K562 (cell line): ENCODE measurements around the gene TENT4A. TPM values are rescaled to one million over a fixed set of nuclear protein-coding genes. Genes with fewer than 3 reads are reported as not detected.

Source experiments
- ATAC-seq: fragments of 200-7000 bp; cut with Tn5 transposase; 3 replicates; pipeline ENCODE4 v1.9.1; 2020; ENCODE audit warnings: moderate library complexity
- BruUV-seq: library from RNA; stranded (reverse); fragments of 400-500 nt; replicated peaks from 2 replicates; lab custom pipeline; 2021; lab: Mats Ljungman, UMichigan
- CTCF ChIA-PET: fragments of 300-600 bp; formaldehyde crosslinking; extraction: SDS; loops from one replicate; lab custom pipeline; 2021; ENCODE audit warnings: low intra/inter-chr PET ratio; lab: Yijun Ruan, JAX
- POLR2A ChIA-PET: fragments of 300-600, 350-650 bp; sonication (Branson Sonifier 250); formaldehyde crosslinking; extraction: SDS; loops from one replicate; lab custom pipeline; 2021; ENCODE audit warnings: antibody characterized with exemption, inconsistent platforms; lab: Yijun Ruan, JAX
- DNase-seq, 4 experiments: peaks; one replicate each; pipeline versions ENCODE4 v3.0.0 to v3.0.0-alpha.2; 2011 to 2018; ENCODE audit warnings: low spot score in 3 of 4, mixed read lengths in 3 of 4; ENCODE audit errors: extremely low read depth in 1 of 4
- FAIRE-seq: peaks from 2 replicates; lab custom pipeline; 2011; peaks lifted over from hg19 to GRCh38; lab: Jason Lieb, UNC
- H2AFZ ChIP-seq: 2 replicates; pipeline ENCODE4 v1.6.0; 2011; ENCODE audit warnings: low read depth, low read length, control low read depth, inconsistent platforms
- H3K27ac ChIP-seq: fragments of 200-600 bp; 3 replicates; pipeline ENCODE4 v1.8.0; 2011; ENCODE audit warnings: low read depth, mild to moderate bottlenecking, control low read depth, inconsistent platforms, low read length, moderate library complexity, mixed read lengths; ENCODE audit errors: extremely low read depth
- H3K27me3 ChIP-seq, 2 experiments: fragments of 300-600 bp in 1 of 2; 2 replicates in 1 of 2; 3 replicates in 1 of 2; pipeline versions ENCODE4 v1.6.0 to v1.8.0; 2011; ENCODE audit warnings: inconsistent platforms in 2 of 2, low read length in 2 of 2, mild to moderate bottlenecking in 1 of 2, mixed read lengths in 1 of 2, moderate library complexity in 1 of 2; ENCODE audit not compliant: control insufficient read depth in 2 of 2, insufficient read depth in 2 of 2
- H3K36me3 ChIP-seq: fragments of 300-600 bp; 3 replicates; pipeline ENCODE4 v1.8.0; 2011; ENCODE audit warnings: mild to moderate bottlenecking, low read length, inconsistent platforms; ENCODE audit not compliant: control insufficient read depth, insufficient read depth
- H3K4me1 ChIP-seq, 2 experiments: fragments of 200-600 bp in 1 of 2; replicated peaks in 1 of 2; 2 replicates in 1 of 2; 3 replicates in 1 of 2; pipeline versions ENCODE4 v1.5.1 to v1.8.0; 2011; ENCODE audit warnings: inconsistent platforms in 2 of 2, low read length in 2 of 2, mild to moderate bottlenecking in 1 of 2, mixed read lengths in 1 of 2, moderate library complexity in 1 of 2; ENCODE audit not compliant: control insufficient read depth in 2 of 2, insufficient read depth in 2 of 2
- H3K4me2 ChIP-seq: 2 replicates; pipeline ENCODE4 v1.6.1; 2011; ENCODE audit warnings: low read length, control low read depth, inconsistent platforms, mixed read lengths; ENCODE audit not compliant: insufficient read depth
- H3K4me3 ChIP-seq: fragments of 200-600 bp; sonication (generic), shearing (Covaris generic); 2 replicates; pipeline ENCODE4 v1.5.1; 2016; ENCODE audit warnings: control low read depth, inconsistent platforms
- H3K79me2 ChIP-seq: fragments of 200-600 bp; 3 replicates; pipeline ENCODE4 v1.8.0; 2011; ENCODE audit warnings: low read length, inconsistent platforms; ENCODE audit not compliant: control insufficient read depth, insufficient read depth
- H3K9ac ChIP-seq, 2 experiments: 2 replicates each; pipeline versions ENCODE4 v1.6.0 to v1.6.1; 2011; ENCODE audit warnings: low read depth in 2 of 2, low read length in 2 of 2, control low read depth in 1 of 2, inconsistent platforms in 1 of 2, mild to moderate bottlenecking in 1 of 2, mixed read lengths in 1 of 2; ENCODE audit not compliant: insufficient read depth in 1 of 2
- H3K9me1 ChIP-seq: one replicate; pipeline ENCODE4 v1.6.0; 2011; ENCODE audit warnings: inconsistent platforms, mild to moderate bottlenecking, low read length, moderate library complexity; ENCODE audit not compliant: control insufficient read depth, insufficient read depth
- H3K9me3 ChIP-seq: replicated peaks from 2 replicates; pipeline ENCODE4 v1.5.1; 2011; ENCODE audit warnings: low read depth, low read length, inconsistent platforms; ENCODE audit not compliant: control insufficient read depth, insufficient read depth
- H4K20me1 ChIP-seq: replicated peaks from 2 replicates; pipeline ENCODE4 v1.6.1; 2011; ENCODE audit warnings: low read length, inconsistent platforms, mixed read lengths; ENCODE audit not compliant: control insufficient read depth, insufficient read depth
- ARHGAP35 ChIP-seq: fragments of 450-650 bp; IDR thresholded peaks from 2 replicates; pipeline ENCODE4 v1.6.1; 2018; ENCODE audit not compliant: partially characterized antibody
- BRCA1 ChIP-seq, 2 experiments: fragments of 450-650 bp in 1 of 2; sonication (generic) in 1 of 2; formaldehyde crosslinking in 1 of 2; IDR thresholded peaks; 2 replicates each; pipeline versions ENCODE4 v1.5.0 to v1.6.1; 2017 to 2020; ENCODE audit warnings: mild to moderate bottlenecking in 1 of 2, missing genetic modification reagents in 1 of 2
- E4F1 ChIP-seq: fragments of 250-450 bp; sonication (Bioruptor Pico); IDR thresholded peaks from 2 replicates; pipeline ENCODE4 v1.5.0; 2021; ENCODE audit warnings: mild to moderate bottlenecking, borderline replicate concordance
- EHMT2 ChIP-seq: fragments of 450-650 bp; IDR thresholded peaks from 2 replicates; pipeline ENCODE4 v1.6.1; 2018; ENCODE audit warnings: antibody characterized with exemption
- NKRF ChIP-seq: fragments of 450-650 bp; IDR thresholded peaks from 2 replicates; pipeline ENCODE4 v1.6.1; 2016; ENCODE audit warnings: borderline replicate concordance
- ZBTB26 ChIP-seq: fragments of 450-650 bp; formaldehyde crosslinking; IDR thresholded peaks from 2 replicates; pipeline ENCODE4 v1.4.0; 2022; ENCODE audit warnings: missing genetic modification characterization
- WGBS: fragments of 100-300 bp; shearing (Covaris generic); methylation state at CpG from one replicate; pipeline ENCODE4 v1.1.6; 2016; ENCODE audit warnings: low coverage, mixed read lengths; ENCODE audit not compliant: insufficient coverage; ENCODE audit errors: missing lambda C conversion rate; 5-methylcytosine and 5-hydroxymethylcytosine counted together
- in situ Hi-C: fragments of 300-500 bp; cut with MboI; formaldehyde crosslinking; loops from 4 replicates; pipeline ENCODE4 v1.15.0; 2018; ENCODE audit warnings: inconsistent platforms, mixed read lengths
- intact Hi-C: fragments of 100-400 bp; cut with micrococcal nuclease; formaldehyde crosslinking; loops from 2 replicates; pipeline ENCODE4 v1.14.2; 2022
- polyA plus RNA-seq, 8 experiments: library from polyadenylated mRNA; depleted of rRNA in 4 of 8; stranded (reverse) in 5 of 8; unstranded in 3 of 8; fragments of >200 nt; fragmentation: Nextera tagmentation in 2 of 8; fragmentation: Illumina TruSeq in 1 of 8; extraction: Ambion mirVana in 2 of 8; extraction: Trizol in 1 of 8; gene quantifications; 2 replicates each; pipeline versions ENCODE4 v1.2.1 to v1.2.3, GENCODE V29; 2011 to 2014; ENCODE audit warnings: inconsistent platforms in 1 of 8, missing spikeins in 1 of 8
- total RNA-seq, 7 experiments: library from RNA; depleted of rRNA in 6 of 7; stranded (reverse); fragments of >200 nt in 6 of 7; fragmentation: Illumina TruSeq in 2 of 7; extraction: Trizol in 2 of 7; gene quantifications; 2 replicates each; pipeline versions ENCODE4 v1.2.1 to v1.2.3, GENCODE V29; 2011 to 2021; ENCODE audit warnings: low replicate concordance in 1 of 7

The TENT4A gene
- total and polyA plus RNA-seq, 9 of the 15 experiments (the other 6 are each of a cell fraction or from before 2014, with no cell fraction given): 1.3 to 27.3 (median 13.0) TPM

GRCh38 chr5:6681682-6682081, 31.6 kb upstream of the TENT4A start:
- in situ Hi-C loops: no loop called here
- intact Hi-C loops: no loop called here
- 0 out of 2 replicates have a peak, but pooled peaks cover 2% of the 10 kb centered on the region for H4K20me1 ChIP-seq
- no peaks in the 10 kb centered on the region for H3K36me3 ChIP-seq
- peaks cover 23 to 35% of the 10 kb centered on the region in 2 experiments; a peak in 4 of 5 replicates for H3K27me3 ChIP-seq
- no peaks in the 10 kb centered on the region; a peak in 2 of 5 replicates for H3K4me1 ChIP-seq
- FAIRE-seq (no peak), ATAC-seq (no peak), DNase-seq (no peak)
- no peak overlapping the region for H3K4me2 ChIP-seq
- no peaks in the 10 kb centered on the region for H3K9me3 ChIP-seq
- H3K4me3 ChIP-seq: no peak overlapping the region
- no peak overlapping the region for H3K9ac ChIP-seq
- BruUV-seq: no TSS peak
- WGBS: 0% methylated on average over 2 of the region's 2 CpGs
- H2AFZ ChIP-seq: no peak overlapping the region
- ChIA-PET POLR2A (interaction anchor here (1.0 kb wide), 1 partner anchor 17 kb away, joined by 4 read pairs; no protein-coding TSS in a partner anchor), CTCF (no interaction called here)
- H3K9me1 ChIP-seq: no peaks in the 10 kb centered on the region
- TF ChIP-seq ZBTB26 (peak; percentile 81; the same call in 1 of the 2 replicates), E4F1 (CRISPR knock-in tag) (no peak), EHMT2 (0 out of 2 replicates have a peak, but pooled peaks have one; percentile 20), BRCA1 (IDR thresholded peaks at IDR 0.05) (no peak), BRCA1 (CRISPR knock-in tag; IDR thresholded peaks at IDR 0.05) (no peak), ARHGAP35 (peak; percentile 27), NKRF (peak; percentile 24; the same call in 1 of the 2 replicates)
- H3K27ac ChIP-seq: no peak overlapping the region
- no peaks in the 10 kb centered on the region for H3K79me2 ChIP-seq
